ENCODE results near the gene TUBGCP3.

TUBGCP3 gene

GRCh38 chr13:112530861-112531260, 57.1 kb downstream of the TUBGCP3 start:
- Mint-ChIP-seq H3K27ac (no peak overlapping the region), H3K9me3 (no peaks in the 10 kb centered on the region), H3K27me3 (no peaks in the 10 kb centered on the region), H3K4me3 (no peak overlapping the region), H3K4me1 (peaks cover 23% of the 10 kb centered on the region)
- no peak for DNase-seq
- no peak for ATAC-seq

- H3K4me3 Mint-ChIP-seq: no peak overlapping the region
- no peak for ATAC-seq
- no peak for DNase-seq
Measured at GRCh38 chr13:112529216-112529615, 58.7 kb downstream of the TUBGCP3 start.

GRCh38 chr13:112526146-112526853, 61.7 kb downstream of the TUBGCP3 start:
- no peak for DNase-seq
- H3K9me3 Mint-ChIP-seq: no peaks in the 10 kb centered on the region
- H3K4me1 Mint-ChIP-seq: no peaks in the 10 kb centered on the region

More at GRCh38 chr13:112529216-112529615, 58.7 kb downstream of the TUBGCP3 start:
- Mint-ChIP-seq H3K27me3 (no peaks in the 10 kb centered on the region), H3K4me1 (peaks cover 14% of the 10 kb centered on the region), H3K9me3 (no peaks in the 10 kb centered on the region), H3K27ac (peak overlapping the region in 1 of 2 donors; percentile 34)

GRCh38 chr13:112525356-112525945, 62.5 kb downstream of the TUBGCP3 start:
- H3K27me3 Mint-ChIP-seq: no peaks in the 10 kb centered on the region
- H3K4me3 Mint-ChIP-seq: no peak overlapping the region
- DNase-seq (no peak), ATAC-seq (no peak)
- H3K27ac Mint-ChIP-seq: no peak overlapping the region
- H3K9me3 Mint-ChIP-seq: no peaks in the 10 kb centered on the region
- no peaks in the 10 kb centered on the region for H3K4me1 Mint-ChIP-seq

More at GRCh38 chr13:112526146-112526853, 61.7 kb downstream of the TUBGCP3 start:
- Mint-ChIP-seq H3K4me3 (no peak overlapping the region), H3K27ac (no peak overlapping the region), H3K27me3 (no peaks in the 10 kb centered on the region)
- ATAC-seq: no peak

GRCh38 chr13:112522578-112522977, 65.4 kb downstream of the TUBGCP3 start:
- H3K9me3 Mint-ChIP-seq: no peaks in the 10 kb centered on the region

GRCh38 chr13:112521073-112521685, 66.8 kb downstream of the TUBGCP3 start:
- Mint-ChIP-seq H3K4me3 (no peak overlapping the region), H3K27ac (no peak overlapping the region), H3K27me3 (no peaks in the 10 kb centered on the region), H3K9me3 (no peaks in the 10 kb centered on the region), H3K4me1 (no peaks in the 10 kb centered on the region)
- DNase-seq (no peak), ATAC-seq (no peak)

More at GRCh38 chr13:112522578-112522977, 65.4 kb downstream of the TUBGCP3 start:
- H3K4me1 Mint-ChIP-seq: no peaks in the 10 kb centered on the region
- no peaks in the 10 kb centered on the region for H3K27me3 Mint-ChIP-seq
- H3K4me3 Mint-ChIP-seq: no peak overlapping the region
- ATAC-seq (no peak), DNase-seq (no peak)
- H3K27ac Mint-ChIP-seq: no peak overlapping the region

GRCh38 chr13:112519517-112520060, 68.4 kb downstream of the TUBGCP3 start:
- H3K27me3 Mint-ChIP-seq: no peaks in the 10 kb centered on the region
- H3K4me1 Mint-ChIP-seq: no peaks in the 10 kb centered on the region
- DNase-seq (no peak), ATAC-seq (no peak)
- H3K4me3 Mint-ChIP-seq: no peak overlapping the region
- no peak overlapping the region for H3K27ac Mint-ChIP-seq
- H3K9me3 Mint-ChIP-seq: no peaks in the 10 kb centered on the region

GRCh38 chr13:112516218-112516617, 71.7 kb downstream of the TUBGCP3 start:
- Mint-ChIP-seq H3K4me3 (no peak overlapping the region), H3K9me3 (no peaks in the 10 kb centered on the region), H3K27ac (no peak overlapping the region), H3K27me3 (no peaks in the 10 kb centered on the region), H3K4me1 (peaks cover 3% of the 10 kb centered on the region)
- ATAC-seq (no peak), DNase-seq (no peak)

- Mint-ChIP-seq H3K9me3 (no peaks in the 10 kb centered on the region), H3K27me3 (no peaks in the 10 kb centered on the region), H3K4me1 (peaks cover 8% of the 10 kb centered on the region), H3K27ac (no peak overlapping the region), H3K4me3 (no peak overlapping the region)
- no peak for DNase-seq
- ATAC-seq: no peak
Measured at GRCh38 chr13:112513761-112514160, 74.2 kb downstream of the TUBGCP3 start.

- peak in 1 of 2 donors; percentile 12 for DNase-seq
- peak; percentile 82 for ATAC-seq
- Mint-ChIP-seq H3K9me3 (no peaks in the 10 kb centered on the region), H3K4me1 (peaks cover 8% of the 10 kb centered on the region), H3K27me3 (no peaks in the 10 kb centered on the region), H3K27ac (no peak overlapping the region), H3K4me3 (no peak overlapping the region)
Measured at GRCh38 chr13:112510987-112511685, 76.8 kb downstream of the TUBGCP3 start.

GRCh38 chr13:112510002-112510780, 77.8 kb downstream of the TUBGCP3 start:
- no peak overlapping the region for H3K4me3 Mint-ChIP-seq
- H3K9me3 Mint-ChIP-seq: no peaks in the 10 kb centered on the region
- no peaks in the 10 kb centered on the region for H3K27me3 Mint-ChIP-seq
- H3K27ac Mint-ChIP-seq: no peak overlapping the region
- ATAC-seq (peak; percentile 52), DNase-seq (no peak)
- H3K4me1 Mint-ChIP-seq: peaks cover 8% of the 10 kb centered on the region

GRCh38 chr13:112509190-112509589, 78.8 kb downstream of the TUBGCP3 start:
- Mint-ChIP-seq H3K27ac (no peak overlapping the region), H3K9me3 (no peaks in the 10 kb centered on the region), H3K4me3 (no peak overlapping the region), H3K4me1 (peaks cover 8% of the 10 kb centered on the region), H3K27me3 (no peaks in the 10 kb centered on the region)
- no peak for DNase-seq
- no peak for ATAC-seq

GRCh38 chr13:112506046-112506445, 81.9 kb downstream of the TUBGCP3 start:
- Mint-ChIP-seq H3K4me1 (peaks cover 3% of the 10 kb centered on the region), H3K9me3 (no peaks in the 10 kb centered on the region), H3K27me3 (no peaks in the 10 kb centered on the region), H3K27ac (no peak overlapping the region), H3K4me3 (no peak overlapping the region)
- no peak for DNase-seq
- no peak for ATAC-seq

- Mint-ChIP-seq H3K9me3 (no peaks in the 10 kb centered on the region), H3K27me3 (no peaks in the 10 kb centered on the region), H3K4me1 (no peaks in the 10 kb centered on the region), H3K27ac (no peak overlapping the region), H3K4me3 (no peak overlapping the region)
- ATAC-seq (no peak), DNase-seq (no peak)
Measured at GRCh38 chr13:112496166-112496565, 91.8 kb downstream of the TUBGCP3 start.

GRCh38 chr13:112495465-112495864, 92.5 kb downstream of the TUBGCP3 start:
- no peaks in the 10 kb centered on the region for H3K4me1 Mint-ChIP-seq
- no peak overlapping the region for H3K27ac Mint-ChIP-seq
- H3K4me3 Mint-ChIP-seq: no peak overlapping the region
- ATAC-seq: no peak
- no peak for DNase-seq
- H3K27me3 Mint-ChIP-seq: no peaks in the 10 kb centered on the region
- H3K9me3 Mint-ChIP-seq: no peaks in the 10 kb centered on the region

Data from stimulated activated naive CD8-positive, alpha-beta T cell treated with anti-CD3 and anti-CD28 coated beads, Interleukin-15, amount 100 ng/mL, for 72 hours (primary cell).